ENCODE results near the gene ZMYND8. TPM values are rescaled to one million over a fixed set of nuclear protein-coding genes. Genes with fewer than 3 reads are reported as not detected.

The ZMYND8 gene
- total and polyA plus RNA-seq, 2 of the 4 experiments (the other 2 are of a cell fraction), result 24.0 to 28.2 TPM

DNA sequence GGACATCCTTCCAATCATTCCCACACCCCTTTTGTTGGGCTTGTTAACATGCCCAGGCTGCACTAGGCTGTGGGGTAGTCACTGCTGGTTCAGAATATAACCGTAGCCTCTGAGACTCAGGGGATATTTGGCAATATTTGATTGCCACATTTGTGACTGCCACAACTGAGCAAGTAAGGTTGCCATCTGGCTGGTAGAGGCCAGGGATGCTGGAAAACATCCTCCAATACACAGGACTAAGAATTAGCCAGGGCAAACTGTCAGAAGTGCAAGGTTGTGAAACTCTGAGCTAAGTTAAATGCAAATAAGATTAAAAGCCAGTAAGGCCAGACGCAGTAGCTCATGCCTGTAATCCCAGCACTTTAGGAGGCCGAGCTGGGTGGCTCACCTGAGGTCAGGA is 112.0 kb downstream of the ZMYND8 start:
- peaks cover 15% of the 10 kb centered on the region for H3K4me1 ChIP-seq (ENCODE audit: control insufficient read depth, insufficient read depth, low read length)
- no peak overlapping the region for H4K91ac ChIP-seq (ENCODE audit: insufficient read depth, low read depth, low read length)
- no peaks in the 10 kb centered on the region for H3K27me3 ChIP-seq (ENCODE audit: control insufficient read depth, insufficient read depth, low read length)
- H2AK9ac ChIP-seq (replicated peaks; ENCODE audit: low read depth, low read length, poor library complexity), result no peak overlapping the region
- no peak overlapping the region for H3K56ac ChIP-seq (ENCODE audit: extremely low read depth, insufficient read depth, low read length)
- no peak for TF ChIP-seq CHD1 (IDR thresholded peaks at IDR 0.05; ENCODE audit: low read depth, low read length)
- TF ChIP-seq MAFK (IDR thresholded peaks at IDR 0.05; ENCODE audit: low read depth, low read length), result no peak
- TF ChIP-seq RFX5 (IDR thresholded peaks at IDR 0.05; ENCODE audit: low read depth, low read length), result no peak
- no peak for TF ChIP-seq RAD21 (IDR thresholded peaks at IDR 0.05; ENCODE audit: low read length)
- no peak for TF ChIP-seq CEBPB (IDR thresholded peaks at IDR 0.05; ENCODE audit: low read depth, low read length)
- TF ChIP-seq BHLHE40 (IDR thresholded peaks at IDR 0.05; ENCODE audit: low read depth, low read length), result no peak
- TF ChIP-seq, protein P1, sequence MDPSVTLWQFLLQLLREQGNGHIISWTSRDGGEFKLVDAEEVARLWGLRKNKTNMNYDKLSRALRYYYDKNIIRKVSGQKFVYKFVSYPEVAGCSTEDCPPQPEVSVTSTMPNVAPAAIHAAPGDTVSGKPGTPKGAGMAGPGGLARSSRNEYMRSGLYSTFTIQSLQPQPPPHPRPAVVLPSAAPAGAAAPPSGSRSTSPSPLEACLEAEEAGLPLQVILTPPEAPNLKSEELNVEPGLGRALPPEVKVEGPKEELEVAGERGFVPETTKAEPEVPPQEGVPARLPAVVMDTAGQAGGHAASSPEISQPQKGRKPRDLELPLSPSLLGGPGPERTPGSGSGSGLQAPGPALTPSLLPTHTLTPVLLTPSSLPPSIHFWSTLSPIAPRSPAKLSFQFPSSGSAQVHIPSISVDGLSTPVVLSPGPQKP (IDR thresholded peaks at IDR 0.05; ENCODE audit: borderline replicate concordance, low read depth, low read length), result no peak
- no peak for TF ChIP-seq SMC3 (IDR thresholded peaks at IDR 0.05; ENCODE audit: low read depth, low read length)
- H3K4ac ChIP-seq (ENCODE audit: low read depth, low read length), result no peak overlapping the region; the same call in 1 of the 2 replicates
- H3K4me2 ChIP-seq (ENCODE audit: low read depth, low read length), result no peak overlapping the region
- H3K4me3 ChIP-seq (ENCODE audit: insufficient read depth, low read depth, low read length), result no peak overlapping the region
- peaks cover 18% of the 10 kb centered on the region for H3K9me1 ChIP-seq (ENCODE audit: insufficient read depth, low read length)
- H4K20me1 ChIP-seq (ENCODE audit: insufficient read depth, low read length), result peaks cover 3% of the 10 kb centered on the region
- dilution Hi-C loops (cut with HindIII; ENCODE audit: low sequenced_read_pairs, unreplicated experiment), result no loop called here
- no peak overlapping the region for H2BK120ac ChIP-seq (ENCODE audit: low read depth, low read length)
- no peak overlapping the region for H2AFZ ChIP-seq (replicated peaks; ENCODE audit: low read length, poor library complexity)
- no peak overlapping the region for H2BK5ac ChIP-seq (ENCODE audit: low read depth, low read length, poor library complexity, severe bottlenecking)
- no peak overlapping the region for H3K23ac ChIP-seq (ENCODE audit: low read depth, low read length)
- no peak overlapping the region for H2BK20ac ChIP-seq (ENCODE audit: low read depth, low read length)
- no peak overlapping the region; the same call in 1 of the 2 replicates for H3K14ac ChIP-seq (replicated peaks; ENCODE audit: low read depth, low read length)
- H3K79me1 ChIP-seq (ENCODE audit: low read depth in 1 of 2, low read length in 2 of 2), result peaks cover 48 to 53% of the 10 kb centered on the region in 2 experiments
- ChIA-PET CTCF (no interaction called here), POLR2A (ENCODE audit: unreplicated experiment) (interaction anchor here (0.6 kb wide), 1 partner anchor 112 kb away, joined by 6 read pairs; the partner anchor contains the start of gene ZMYND8)
- no peak overlapping the region; the same call in 1 of the 3 replicates for H2BK15ac ChIP-seq (ENCODE audit: low read depth, low read length)
- intact Hi-C loops (cut with micrococcal nuclease), result no loop called here
- no CpG with 5 or more reads among the region's 3 CpGs for WGBS, 2 experiments (ENCODE audit: extremely low coverage in 2 of 2, insufficient read length in 1 of 2)
- H2AK5ac ChIP-seq (ENCODE audit: low read depth, low read length), result no peak overlapping the region
- in situ Hi-C loops (cut with MboI; ENCODE audit: low sequenced_read_pairs), result no loop called here
- peaks cover 24% of the 10 kb centered on the region for H3K36me3 ChIP-seq (ENCODE audit: control insufficient read depth, insufficient read depth, low read length)
- H4K8ac ChIP-seq (ENCODE audit: low read depth in 2 of 2, low read length in 2 of 2), result no peak overlapping the region
- H3K9me3 ChIP-seq (ENCODE audit: control insufficient read depth, insufficient read depth, low read length), result no peaks in the 10 kb centered on the region
- H3K27ac ChIP-seq (ENCODE audit: insufficient read depth, low read length), result no peak overlapping the region
- no TSS peak for BruUV-seq (replicated peaks)
- DNase-seq (no peak), ATAC-seq (ENCODE audit: low read depth) (no peak)
- no peak overlapping the region for H4K5ac ChIP-seq (ENCODE audit: low read depth, low read length)
- no peak overlapping the region for H3K18ac ChIP-seq (ENCODE audit: low read depth, low read length)
- H3K9ac ChIP-seq (ENCODE audit: low read depth, low read length), result no peak overlapping the region

Measured in IMR-90 (cell line).